Measurements from ENCODE around the gene ACP7. TPM values are rescaled to one million over a fixed set of nuclear protein-coding genes. Genes with fewer than 3 reads are reported as not detected.

ACP7 gene
- total and polyA plus RNA-seq, 2 donors (not counting 3 experiments of a cell fraction or from before 2014, with no cell fraction given), result 0.04 to 0.49 TPM

DNA sequence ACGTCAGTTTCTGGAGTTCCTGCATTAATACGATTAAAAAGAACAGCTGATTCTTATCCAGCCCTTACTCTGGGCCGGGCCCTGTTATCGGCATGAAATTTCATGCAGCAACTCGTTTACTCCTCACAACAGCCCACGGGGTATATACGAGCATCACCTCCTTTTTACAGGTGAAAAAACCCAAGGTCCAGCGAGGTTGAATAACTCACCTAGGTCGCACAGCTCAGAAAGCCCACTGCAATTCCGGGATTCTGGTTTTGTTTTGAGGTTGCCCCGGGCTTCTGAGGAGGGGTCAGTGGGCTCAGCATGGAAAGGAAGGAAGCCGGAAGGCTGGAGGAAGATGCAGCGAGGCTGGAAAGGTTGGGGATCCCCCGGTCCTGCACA is 577 bp upstream of the ACP7 start:
- ChIA-PET CTCF (interaction anchor here (1.0 to 1.9 kb wide), 6 partner anchors 10 to 121 kb away, joined by 3 to 8 read pairs (median 4); no protein-coding TSS in a partner anchor), POLR2A (no interaction called here)
- Histone ChIP-seq H3K36me3 (ENCODE audit: control insufficient read depth in 2 of 2, extremely low read depth in 1 of 2, insufficient read depth in 2 of 2, low read length in 2 of 2) (no peaks in the 10 kb centered on the region), H3K9me1 (replicated peaks; ENCODE audit: control insufficient read depth, extremely low read depth, insufficient read depth, low read length) (no peaks in the 10 kb centered on the region), H2AFZ (ENCODE audit: low read depth, low read length) (peak overlapping the region; percentile 72), H3K4me3 (replicated peaks in 1 of 3; ENCODE audit: insufficient read depth in 1 of 3, low read depth in 1 of 3, low read length in 3 of 3) (peak overlapping the region; percentile 7 to 24 (median 15)), H3K27me3 (ENCODE audit: control insufficient read depth in 2 of 2, insufficient read depth in 2 of 2, low read length in 2 of 2) (no peaks in the 10 kb centered on the region), H3K4me2 (ENCODE audit: insufficient read depth, low read length) (peak overlapping the region; percentile 87), H4K20me1 (replicated peaks; ENCODE audit: control insufficient read depth, extremely low read depth, insufficient read depth, low read length) (no peaks in the 10 kb centered on the region), H3K9me3 (replicated peaks; ENCODE audit: control insufficient read depth, insufficient read depth, low read length) (no peaks in the 10 kb centered on the region), H3K4me1 (ENCODE audit: control insufficient read depth, extremely low read depth, insufficient read depth, low read length) (peaks cover 14% of the 10 kb centered on the region), H3K79me2 (ENCODE audit: control insufficient read depth, insufficient read depth, low read length) (no peaks in the 10 kb centered on the region), H3K27ac (ENCODE audit: insufficient read depth, low read depth, low read length) (no peak overlapping the region), H3K9ac (replicated peaks; ENCODE audit: extremely low read depth, insufficient read depth, low read length) (no peak overlapping the region)
- peak; percentile 14 for DNase-seq (ENCODE audit: low read depth, low spot score)
- intact Hi-C loops (cut with micrococcal nuclease), result loop anchor here (1.0 kb wide), 1 partner anchor 10 kb away; no protein-coding TSS in a partner anchor
- BruUV-seq (replicated peaks), result no TSS peak
- TF ChIP-seq MYC (IDR thresholded peaks at IDR 0.05; ENCODE audit: low read depth, low read length) (no peak), FOS (IDR thresholded peaks at IDR 0.05; ENCODE audit: borderline replicate concordance, insufficient read depth, low read length) (no peak), GATA2 (IDR thresholded peaks at IDR 0.05; ENCODE audit: insufficient read depth, insufficient read length, low read depth, low read length) (no peak), POLR2AphosphoS5 (IDR thresholded peaks at IDR 0.05; ENCODE audit: insufficient read depth, low read depth, low read length) (no peak), JUN (IDR thresholded peaks at IDR 0.05; ENCODE audit: borderline replicate concordance, insufficient read depth, insufficient read length, low read depth) (no peak), EZH2 (IDR thresholded peaks at IDR 0.05; ENCODE audit: borderline replicate concordance, low read depth, low read length, severe bottlenecking) (no peak), POLR2A (IDR thresholded peaks at IDR 0.05; ENCODE audit: low read depth, low read length) (no peak)
- TF ChIP-seq, protein P1, sequence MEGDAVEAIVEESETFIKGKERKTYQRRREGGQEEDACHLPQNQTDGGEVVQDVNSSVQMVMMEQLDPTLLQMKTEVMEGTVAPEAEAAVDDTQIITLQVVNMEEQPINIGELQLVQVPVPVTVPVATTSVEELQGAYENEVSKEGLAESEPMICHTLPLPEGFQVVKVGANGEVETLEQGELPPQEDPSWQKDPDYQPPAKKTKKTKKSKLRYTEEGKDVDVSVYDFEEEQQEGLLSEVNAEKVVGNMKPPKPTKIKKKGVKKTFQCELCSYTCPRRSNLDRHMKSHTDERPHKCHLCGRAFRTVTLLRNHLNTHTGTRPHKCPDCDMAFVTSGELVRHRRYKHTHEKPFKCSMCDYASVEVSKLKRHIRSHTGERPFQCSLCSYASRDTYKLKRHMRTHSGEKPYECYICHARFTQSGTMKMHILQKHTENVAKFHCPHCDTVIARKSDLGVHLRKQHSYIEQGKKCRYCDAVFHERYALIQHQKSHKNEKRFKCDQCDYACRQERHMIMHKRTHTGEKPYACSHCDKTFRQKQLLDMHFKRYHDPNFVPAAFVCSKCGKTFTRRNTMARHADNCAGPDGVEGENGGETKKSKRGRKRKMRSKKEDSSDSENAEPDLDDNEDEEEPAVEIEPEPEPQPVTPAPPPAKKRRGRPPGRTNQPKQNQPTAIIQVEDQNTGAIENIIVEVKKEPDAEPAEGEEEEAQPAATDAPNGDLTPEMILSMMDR (IDR thresholded peaks at IDR 0.05; ENCODE audit: extremely low read depth in 1 of 2, insufficient read depth in 1 of 2, low read depth in 1 of 2, low read length in 2 of 2), result no peak
- TF ChIP-seq, protein P2, sequence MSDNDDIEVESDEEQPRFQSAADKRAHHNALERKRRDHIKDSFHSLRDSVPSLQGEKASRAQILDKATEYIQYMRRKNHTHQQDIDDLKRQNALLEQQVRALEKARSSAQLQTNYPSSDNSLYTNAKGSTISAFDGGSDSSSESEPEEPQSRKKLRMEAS (IDR thresholded peaks at IDR 0.05; ENCODE audit: insufficient read depth, insufficient read length), result no peak
- no peak for FAIRE-seq
- dilution Hi-C loops (cut with MboI; ENCODE audit: extremely low pct_ligation_motif_present, low sequenced_read_pairs), result no loop called here
